Measurements from ENCODE around the gene LRRC56.

Gene LRRC56

GRCh38 chr11:534396-535209 is 2.7 kb upstream of the LRRC56 start:
- in situ Hi-C loops (cut with HindIII; ENCODE audit: low sequenced_read_pairs), result no loop called here
- DNase-seq (ENCODE audit: low read depth, low spot score), result no peak
- TF ChIP-seq, protein P1, sequence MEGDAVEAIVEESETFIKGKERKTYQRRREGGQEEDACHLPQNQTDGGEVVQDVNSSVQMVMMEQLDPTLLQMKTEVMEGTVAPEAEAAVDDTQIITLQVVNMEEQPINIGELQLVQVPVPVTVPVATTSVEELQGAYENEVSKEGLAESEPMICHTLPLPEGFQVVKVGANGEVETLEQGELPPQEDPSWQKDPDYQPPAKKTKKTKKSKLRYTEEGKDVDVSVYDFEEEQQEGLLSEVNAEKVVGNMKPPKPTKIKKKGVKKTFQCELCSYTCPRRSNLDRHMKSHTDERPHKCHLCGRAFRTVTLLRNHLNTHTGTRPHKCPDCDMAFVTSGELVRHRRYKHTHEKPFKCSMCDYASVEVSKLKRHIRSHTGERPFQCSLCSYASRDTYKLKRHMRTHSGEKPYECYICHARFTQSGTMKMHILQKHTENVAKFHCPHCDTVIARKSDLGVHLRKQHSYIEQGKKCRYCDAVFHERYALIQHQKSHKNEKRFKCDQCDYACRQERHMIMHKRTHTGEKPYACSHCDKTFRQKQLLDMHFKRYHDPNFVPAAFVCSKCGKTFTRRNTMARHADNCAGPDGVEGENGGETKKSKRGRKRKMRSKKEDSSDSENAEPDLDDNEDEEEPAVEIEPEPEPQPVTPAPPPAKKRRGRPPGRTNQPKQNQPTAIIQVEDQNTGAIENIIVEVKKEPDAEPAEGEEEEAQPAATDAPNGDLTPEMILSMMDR (IDR thresholded peaks at IDR 0.05; ENCODE audit: low read depth, low read length), result no peak
- H3K4me3 ChIP-seq (ENCODE audit: low read depth, low read length), result peak overlapping the region; percentile 71

GRCh38 chr11:535210-535518 is 2.2 kb upstream of the LRRC56 start:
- in situ Hi-C loops (cut with HindIII; ENCODE audit: low sequenced_read_pairs), result no loop called here
- peak overlapping the region; percentile 71 for H3K4me3 ChIP-seq (ENCODE audit: low read depth, low read length)
- TF ChIP-seq, protein P1 (IDR thresholded peaks at IDR 0.05; ENCODE audit: low read depth, low read length), result no peak
- no peak for DNase-seq (ENCODE audit: low read depth, low spot score)

DNA sequence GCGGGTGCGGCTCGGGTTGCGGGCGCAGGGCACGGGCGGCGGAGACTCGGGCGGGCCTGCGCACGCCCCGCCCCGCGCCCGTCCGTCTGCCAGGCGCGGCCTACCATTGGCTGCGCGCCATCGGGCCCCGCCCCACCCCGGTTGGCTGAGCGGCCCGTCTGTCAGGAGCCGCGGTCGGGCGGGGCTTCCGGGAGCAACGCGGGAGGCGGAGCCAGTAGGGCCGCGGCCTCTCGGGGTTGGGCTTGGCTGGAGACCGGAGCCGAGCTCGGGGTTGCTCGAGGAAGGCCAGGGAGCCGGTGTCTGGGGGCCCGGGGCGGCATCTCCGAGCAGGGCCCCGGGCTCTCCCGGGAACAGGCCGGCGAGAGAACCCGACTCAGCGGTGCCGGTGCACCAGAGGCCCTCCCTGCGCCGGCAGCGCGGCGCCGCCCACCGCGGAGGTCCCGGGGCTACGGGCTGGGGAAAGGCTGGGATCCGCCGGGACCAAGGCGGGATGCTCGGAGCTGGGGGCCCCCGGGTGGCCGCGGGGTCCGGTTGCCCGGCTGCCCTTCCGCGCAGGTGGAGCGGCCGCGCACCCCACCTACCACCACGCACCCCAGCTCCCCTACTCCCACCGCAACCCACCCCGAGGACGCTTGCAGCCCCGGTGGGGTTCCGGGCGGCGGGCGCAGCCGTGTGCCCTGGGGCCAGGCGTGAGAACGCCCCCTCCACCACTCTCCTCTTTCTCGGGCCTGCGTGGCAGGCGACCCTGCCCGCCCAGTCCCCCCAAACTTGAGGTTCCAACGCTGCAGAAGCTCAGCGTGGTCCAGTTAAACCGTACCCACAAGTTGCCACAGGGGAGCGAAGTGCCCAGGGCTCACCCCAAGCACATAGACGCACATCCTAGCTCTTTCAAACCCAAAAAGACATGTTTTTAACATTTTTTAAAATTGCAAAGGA is 1.5 kb upstream of the LRRC56 start, which contains the start of gene HRAS:
TSS of gene HRAS (minus strand) at position 58 of the 936 bp plus-strand sequence.
- TF ChIP-seq, protein P1 (IDR thresholded peaks at IDR 0.05; ENCODE audit: low read depth, low read length), result no peak
- in situ Hi-C loops (cut with HindIII; ENCODE audit: low sequenced_read_pairs), result no loop called here
- peak within 1 kb of the TSS; percentile 71 for H3K4me3 ChIP-seq (ENCODE audit: low read depth, low read length)
- peak; percentile 95 for DNase-seq (ENCODE audit: low read depth, low spot score)

- DNase-seq (ENCODE audit: low read depth, low spot score), result no peak
- H3K4me3 ChIP-seq (ENCODE audit: low read depth, low read length), result peak overlapping the region; percentile 27
- in situ Hi-C loops (cut with HindIII; ENCODE audit: low sequenced_read_pairs), result no loop called here
- TF ChIP-seq, protein P1 (IDR thresholded peaks at IDR 0.05; ENCODE audit: low read depth, low read length), result no peak
Measured at GRCh38 chr11:537622-538430, 499 bp downstream of the LRRC56 start.

DNA sequence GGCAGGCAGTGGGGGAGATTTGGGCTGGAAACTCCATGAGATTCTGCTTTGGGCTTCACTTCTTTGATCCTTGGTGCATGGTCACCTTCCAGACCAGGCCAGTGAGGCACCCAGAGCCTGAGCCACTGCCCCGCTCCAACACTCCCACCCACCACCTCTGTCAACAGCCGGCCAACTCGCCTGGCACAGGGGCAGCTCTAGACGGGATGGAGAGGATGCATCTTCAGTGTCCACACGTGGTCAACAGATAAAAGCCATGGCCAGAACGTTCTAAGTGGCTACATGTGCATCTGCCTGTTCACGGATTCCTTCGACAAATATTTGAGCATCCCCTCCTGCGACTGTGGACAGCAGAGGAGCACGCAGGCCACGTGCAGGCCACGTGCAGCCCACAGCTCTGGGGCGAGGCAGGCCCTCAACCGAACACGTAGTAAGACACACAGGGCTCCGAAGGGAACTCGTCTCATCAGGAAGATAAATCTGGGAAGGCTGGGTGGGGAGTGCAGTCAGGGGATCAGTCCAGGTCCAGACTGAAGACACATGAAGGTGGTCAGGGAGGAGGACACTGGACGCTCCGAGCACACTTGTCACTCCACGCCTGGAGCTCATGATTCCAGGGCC is 1.2 kb downstream of the LRRC56 start:
- TF ChIP-seq, protein P1 (IDR thresholded peaks at IDR 0.05; ENCODE audit: low read depth, low read length), result no peak

More for the DNA sequence above, 1.2 kb downstream of the LRRC56 start:
- no peak for DNase-seq (ENCODE audit: low read depth, low spot score)
- no peak overlapping the region for H3K4me3 ChIP-seq (ENCODE audit: low read depth, low read length)
- in situ Hi-C loops (cut with HindIII; ENCODE audit: low sequenced_read_pairs), result no loop called here
